ENCODE data around the gene FDXR. TPM values are rescaled to one million over a fixed set of nuclear protein-coding genes. Genes with fewer than 3 reads are reported as not detected.
A peak's percentile ranks its signal among the peaks of the same experiment; 100 is the strongest.

FDXR gene
- polyA plus RNA-seq, 1 donor, result 6.3 TPM

- H3K4me3 ChIP-seq (ENCODE audit: low read length), result no peak overlapping the region
- peaks cover 12% of the 10 kb centered on the region for H3K4me1 ChIP-seq (ENCODE audit: control insufficient read depth, insufficient read depth, low read length)
- no peaks in the 10 kb centered on the region for H3K36me3 ChIP-seq (ENCODE audit: control insufficient read depth, insufficient read depth, low read length)
- H3K9me3 ChIP-seq (ENCODE audit: control insufficient read depth, low read depth, low read length), result no peaks in the 10 kb centered on the region
- H3K27me3 ChIP-seq (ENCODE audit: control insufficient read depth, insufficient read depth, low read length), result no peaks in the 10 kb centered on the region
- DNase-seq, result no peak
- WGBS (ENCODE audit: insufficient coverage, low lambda C conversion rate), result no CpG with 5 or more reads among the region's 11 CpGs
- H3K27ac ChIP-seq (ENCODE audit: low read length), result no peak overlapping the region
Measured at GRCh38 chr17:74881073-74881472, 8.3 kb upstream of the FDXR start.

GRCh38 chr17:74879308-74879707 lies 6.5 kb upstream of the FDXR start:
- Histone ChIP-seq H3K27me3 (ENCODE audit: control insufficient read depth, insufficient read depth, low read length) (no peaks in the 10 kb centered on the region), H3K27ac (ENCODE audit: low read length) (no peak overlapping the region), H3K4me3 (ENCODE audit: low read length) (no peak overlapping the region), H3K4me1 (ENCODE audit: control insufficient read depth, insufficient read depth, low read length) (peaks cover 12% of the 10 kb centered on the region), H3K36me3 (ENCODE audit: control insufficient read depth, insufficient read depth, low read length) (no peaks in the 10 kb centered on the region), H3K9me3 (ENCODE audit: control insufficient read depth, low read depth, low read length) (no peaks in the 10 kb centered on the region)
- DNase-seq, result no peak
- no CpG with 5 or more reads among the region's 16 CpGs for WGBS (ENCODE audit: insufficient coverage, low lambda C conversion rate)

- H3K36me3 ChIP-seq (ENCODE audit: control insufficient read depth, insufficient read depth, low read length), result no peaks in the 10 kb centered on the region
- WGBS (ENCODE audit: insufficient coverage, low lambda C conversion rate), result no CpG with 5 or more reads among the region's 2 CpGs
- no peaks in the 10 kb centered on the region for H3K9me3 ChIP-seq (ENCODE audit: control insufficient read depth, low read depth, low read length)
- H3K4me3 ChIP-seq (ENCODE audit: low read length), result no peak overlapping the region
- peaks cover 15% of the 10 kb centered on the region for H3K4me1 ChIP-seq (ENCODE audit: control insufficient read depth, insufficient read depth, low read length)
- no peak overlapping the region for H3K27ac ChIP-seq (ENCODE audit: low read length)
- no peak for DNase-seq
- H3K27me3 ChIP-seq (ENCODE audit: control insufficient read depth, insufficient read depth, low read length), result no peaks in the 10 kb centered on the region
Measured at GRCh38 chr17:74878658-74879057, 5.9 kb upstream of the FDXR start.

- no peak overlapping the region for H3K27ac ChIP-seq (ENCODE audit: low read length)
Measured at GRCh38 chr17:74877592-74878548, 5.1 kb upstream of the FDXR start.

GRCh38 chr17:74875977-74876593 lies 3.3 kb upstream of the FDXR start:
- no CpG with 5 or more reads among the region's 6 CpGs for WGBS (ENCODE audit: insufficient coverage, low lambda C conversion rate)
- no peaks in the 10 kb centered on the region for H3K36me3 ChIP-seq (ENCODE audit: control insufficient read depth, insufficient read depth, low read length)
- no peaks in the 10 kb centered on the region for H3K27me3 ChIP-seq (ENCODE audit: control insufficient read depth, insufficient read depth, low read length)
- peaks cover 21% of the 10 kb centered on the region for H3K4me1 ChIP-seq (ENCODE audit: control insufficient read depth, insufficient read depth, low read length)
- H3K9me3 ChIP-seq (ENCODE audit: control insufficient read depth, low read depth, low read length), result no peaks in the 10 kb centered on the region
- no peak overlapping the region for H3K4me3 ChIP-seq (ENCODE audit: low read length)
- no peak for DNase-seq
- H3K27ac ChIP-seq (ENCODE audit: low read length), result no peak overlapping the region

More at GRCh38 chr17:74877592-74878548, 5.1 kb upstream of the FDXR start:
- peak; percentile 85 to 89 for DNase-seq
- Histone ChIP-seq H3K36me3 (ENCODE audit: control insufficient read depth, insufficient read depth, low read length) (no peaks in the 10 kb centered on the region), H3K27me3 (ENCODE audit: control insufficient read depth, insufficient read depth, low read length) (no peaks in the 10 kb centered on the region), H3K4me1 (ENCODE audit: control insufficient read depth, insufficient read depth, low read length) (peaks cover 15% of the 10 kb centered on the region), H3K4me3 (ENCODE audit: low read length) (no peak overlapping the region), H3K9me3 (ENCODE audit: control insufficient read depth, low read depth, low read length) (no peaks in the 10 kb centered on the region)
- WGBS (ENCODE audit: insufficient coverage, low lambda C conversion rate), result no CpG with 5 or more reads among the region's 19 CpGs

GRCh38 chr17:74875155-74875976 lies 2.6 kb upstream of the FDXR start:
- peaks cover 21% of the 10 kb centered on the region for H3K4me1 ChIP-seq (ENCODE audit: control insufficient read depth, insufficient read depth, low read length)
- WGBS (ENCODE audit: insufficient coverage, low lambda C conversion rate), result no CpG with 5 or more reads among the region's 5 CpGs
- H3K27ac ChIP-seq (ENCODE audit: low read length), result no peak overlapping the region
- H3K9me3 ChIP-seq (ENCODE audit: control insufficient read depth, low read depth, low read length), result no peaks in the 10 kb centered on the region
- DNase-seq, result no peak
- no peak overlapping the region for H3K4me3 ChIP-seq (ENCODE audit: low read length)
- H3K27me3 ChIP-seq (ENCODE audit: control insufficient read depth, insufficient read depth, low read length), result no peaks in the 10 kb centered on the region
- no peaks in the 10 kb centered on the region for H3K36me3 ChIP-seq (ENCODE audit: control insufficient read depth, insufficient read depth, low read length)

GRCh38 chr17:74874615-74875037 lies 1.8 kb upstream of the FDXR start:
- WGBS (ENCODE audit: insufficient coverage, low lambda C conversion rate), result no CpG with 5 or more reads among the region's 5 CpGs
- Histone ChIP-seq H3K4me1 (ENCODE audit: control insufficient read depth, insufficient read depth, low read length) (peaks cover 21% of the 10 kb centered on the region), H3K27me3 (ENCODE audit: control insufficient read depth, insufficient read depth, low read length) (no peaks in the 10 kb centered on the region), H3K27ac (ENCODE audit: low read length) (no peak overlapping the region), H3K36me3 (ENCODE audit: control insufficient read depth, insufficient read depth, low read length) (no peaks in the 10 kb centered on the region), H3K9me3 (ENCODE audit: control insufficient read depth, low read depth, low read length) (no peaks in the 10 kb centered on the region), H3K4me3 (ENCODE audit: low read length) (no peak overlapping the region)
- no peak for DNase-seq

- 20% methylated on average over 2 of the region's 6 CpGs for WGBS (ENCODE audit: insufficient coverage, low lambda C conversion rate)
- H3K9me3 ChIP-seq (ENCODE audit: control insufficient read depth, low read depth, low read length), result no peaks in the 10 kb centered on the region
Measured at GRCh38 chr17:74873874-74874614, 1.2 kb upstream of the FDXR start.

GRCh38 chr17:74873037-74873873 lies 461 bp upstream of the FDXR start:
- H3K27ac ChIP-seq (ENCODE audit: low read length), result peak overlapping the region; percentile 59
- 0% methylated on average over 1 of the region's 55 CpGs for WGBS (ENCODE audit: insufficient coverage, low lambda C conversion rate)
- H3K4me3 ChIP-seq (ENCODE audit: low read length), result peak overlapping the region; percentile 59
- DNase-seq, result peak; percentile 100
- H3K4me1 ChIP-seq (ENCODE audit: control insufficient read depth, insufficient read depth, low read length), result peaks cover 17% of the 10 kb centered on the region
- no peaks in the 10 kb centered on the region for H3K9me3 ChIP-seq (ENCODE audit: control insufficient read depth, low read depth, low read length)
- no peaks in the 10 kb centered on the region for H3K36me3 ChIP-seq (ENCODE audit: control insufficient read depth, insufficient read depth, low read length)
- no peaks in the 10 kb centered on the region for H3K27me3 ChIP-seq (ENCODE audit: control insufficient read depth, insufficient read depth, low read length)

More at GRCh38 chr17:74873874-74874614, 1.2 kb upstream of the FDXR start:
- Histone ChIP-seq H3K4me3 (ENCODE audit: low read length) (peak overlapping the region; percentile 59), H3K27me3 (ENCODE audit: control insufficient read depth, insufficient read depth, low read length) (no peaks in the 10 kb centered on the region), H3K4me1 (ENCODE audit: control insufficient read depth, insufficient read depth, low read length) (peaks cover 21% of the 10 kb centered on the region), H3K36me3 (ENCODE audit: control insufficient read depth, insufficient read depth, low read length) (no peaks in the 10 kb centered on the region), H3K27ac (ENCODE audit: low read length) (peak overlapping the region; percentile 59)
- DNase-seq, result no peak

All from large intestine (tissue), 3 donors.